Activated CD4-positive, alpha-beta T cell treated with anti-CD3 and anti-CD28 coated beads for 1 hour (primary cell): ENCODE data around the gene ERBB4.

Source experiments
- DNase-seq: peaks from one replicate; pipeline ENCODE4 v3.0.0-alpha.2; 2020

The ERBB4 gene

DNA sequence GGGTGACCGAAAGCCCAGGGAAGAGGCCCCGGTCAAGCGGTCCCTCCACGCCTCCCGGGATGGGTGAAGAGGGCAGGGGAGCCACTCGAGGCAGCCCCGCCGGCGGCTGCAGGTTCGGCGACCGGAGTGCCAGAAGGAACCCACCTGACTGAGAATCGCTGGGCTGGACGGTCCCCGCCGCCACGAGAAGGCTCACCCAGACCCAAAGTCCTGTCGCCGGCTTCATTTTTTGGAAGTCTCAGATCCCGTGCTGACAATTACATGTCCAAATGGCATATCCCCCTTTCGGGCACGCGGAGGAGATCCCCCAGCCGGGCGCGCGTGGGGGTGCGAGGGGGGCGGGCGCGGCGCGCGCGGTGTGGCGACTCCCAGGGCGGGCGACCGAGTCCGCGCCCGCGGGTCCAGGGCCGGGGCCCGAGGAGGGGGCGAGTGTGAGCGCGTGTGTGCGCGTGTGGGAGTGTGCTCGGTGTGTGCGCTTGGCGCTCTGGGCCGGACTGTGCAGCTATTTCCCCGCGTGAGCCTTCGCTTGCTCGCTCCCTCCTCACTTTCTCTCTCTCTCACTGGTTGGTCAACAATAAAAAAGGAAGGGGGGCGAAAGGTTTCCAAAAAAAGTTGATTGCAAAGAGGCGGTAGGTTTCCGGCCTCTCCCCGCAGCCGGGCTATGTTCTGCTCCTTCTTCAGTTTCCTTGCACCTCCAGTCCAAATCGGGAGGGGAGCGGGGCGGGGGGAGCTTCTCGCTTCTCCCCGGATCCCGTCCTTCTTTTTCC, at the start of gene ERBB4:
Gene ERBB4 (minus strand): TSS at position 498 of the 767 bp plus-strand sequence. CDS start 272 bp downstream, at position 226.
- no peak for DNase-seq

DNA sequence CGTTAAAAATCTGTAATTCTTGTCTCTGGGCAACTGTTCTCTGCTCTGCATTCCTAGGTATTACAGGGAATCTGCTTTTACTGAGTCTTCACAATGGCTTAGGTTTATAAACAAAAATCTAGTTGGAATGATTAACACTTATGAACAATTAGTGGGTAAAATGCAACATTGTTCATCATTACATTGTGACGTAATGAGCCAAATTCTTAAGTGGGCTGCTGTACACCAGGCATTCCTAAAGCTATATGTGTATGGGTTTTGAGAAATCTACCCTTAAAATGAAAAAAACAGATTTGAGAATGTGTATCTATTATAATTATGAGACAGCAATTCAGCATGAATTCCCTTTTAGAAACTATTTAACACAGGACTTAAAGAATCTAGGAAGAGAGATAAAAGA, 41.5 kb upstream of the ERBB4 start:
- no peak for DNase-seq

DNA sequence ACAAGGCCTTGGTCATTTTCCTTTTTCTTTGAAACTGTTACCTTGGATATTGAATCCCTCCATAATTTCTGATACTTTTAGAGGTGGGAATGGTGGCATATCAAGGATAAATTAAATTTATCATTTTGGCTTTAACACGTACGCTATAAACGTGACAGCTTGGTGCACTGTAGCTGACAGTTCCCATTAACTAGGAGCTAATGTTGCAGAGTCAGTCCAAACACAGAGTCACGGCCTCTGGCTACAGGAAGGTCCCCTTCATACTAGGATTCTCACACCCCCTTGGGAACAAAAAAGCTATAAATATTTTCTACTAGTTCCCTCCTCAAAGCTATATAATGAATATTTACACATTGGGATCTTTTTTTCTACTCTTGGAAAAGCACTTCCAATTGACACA, 17.7 kb upstream of the ERBB4 start:
- DNase-seq, result no peak

DNA sequence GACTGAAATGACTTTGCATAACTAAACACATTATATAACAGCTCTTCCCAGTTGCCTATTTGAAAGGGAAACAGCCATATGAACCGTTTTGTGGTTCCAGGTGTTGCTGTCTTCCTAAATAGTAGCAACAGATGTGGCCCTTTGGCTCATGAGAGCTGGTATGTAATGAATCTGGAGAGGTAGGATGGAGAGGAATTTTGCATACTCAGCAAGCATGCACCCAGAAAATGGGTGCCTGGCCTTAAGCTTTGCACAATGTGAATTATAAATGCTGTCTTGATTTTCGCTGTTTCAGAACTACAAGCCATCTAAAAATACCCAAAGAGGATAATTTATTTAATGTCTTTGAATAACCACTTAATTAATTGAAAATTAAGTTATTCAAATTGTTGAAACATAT, 15.6 kb upstream of the ERBB4 start:
- no peak for DNase-seq

DNA sequence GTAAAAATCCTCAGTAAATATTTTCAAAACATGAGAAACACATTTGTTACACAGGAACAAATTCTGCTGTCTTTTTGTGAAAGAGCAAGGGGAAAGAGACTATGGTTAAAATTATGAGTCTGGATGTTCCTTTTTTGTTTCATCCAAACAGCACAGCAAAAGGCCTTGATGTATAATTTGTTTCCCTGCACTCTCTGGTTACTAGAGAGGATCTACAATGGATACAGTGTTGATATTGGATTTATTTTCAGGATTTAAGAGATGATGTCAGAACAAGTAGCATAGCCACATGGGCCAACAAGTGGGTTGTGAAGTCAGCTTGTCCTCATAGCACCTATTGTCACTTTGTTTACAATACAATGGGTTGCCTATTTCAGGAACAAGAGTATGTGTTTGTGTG, 11.3 kb upstream of the ERBB4 start:
- DNase-seq, result no peak

DNA sequence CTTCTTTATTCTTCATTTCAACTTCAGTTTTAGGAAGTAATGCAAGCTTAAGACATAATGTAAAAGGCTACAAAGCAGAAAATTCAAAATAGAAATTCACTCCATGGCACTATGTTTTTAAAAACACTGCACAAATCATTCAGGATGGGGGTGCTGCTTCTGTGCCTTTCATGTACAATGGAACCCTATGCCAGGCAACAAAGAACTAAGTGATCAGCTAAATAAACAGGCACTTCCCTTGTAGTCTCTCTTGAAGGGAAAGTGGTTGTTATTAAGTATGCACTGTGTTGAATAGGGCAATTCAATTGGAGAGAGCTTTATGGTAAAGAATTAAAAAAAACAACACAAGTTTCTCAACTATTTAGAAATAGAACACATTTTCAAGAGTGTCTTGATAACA, 10.9 kb upstream of the ERBB4 start:
- DNase-seq, result no peak

DNA sequence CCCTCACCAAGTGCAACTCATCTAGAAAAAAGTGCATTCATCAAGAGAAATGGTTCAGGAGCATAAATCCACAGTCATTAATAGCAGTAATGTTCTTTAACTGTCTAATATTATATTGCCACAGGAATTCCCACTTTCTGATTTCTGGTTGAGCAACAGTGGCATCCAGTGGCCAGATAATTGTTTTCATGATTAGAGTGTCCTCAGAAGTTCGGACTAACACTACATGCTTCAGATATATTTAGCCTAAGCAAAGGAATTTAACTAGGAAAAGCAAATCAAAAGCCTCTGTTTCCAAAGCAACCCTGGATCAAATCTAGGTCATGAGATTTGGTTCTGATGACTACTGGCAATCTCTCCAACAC, 9.8 kb upstream of the ERBB4 start:
- no peak for DNase-seq

DNA sequence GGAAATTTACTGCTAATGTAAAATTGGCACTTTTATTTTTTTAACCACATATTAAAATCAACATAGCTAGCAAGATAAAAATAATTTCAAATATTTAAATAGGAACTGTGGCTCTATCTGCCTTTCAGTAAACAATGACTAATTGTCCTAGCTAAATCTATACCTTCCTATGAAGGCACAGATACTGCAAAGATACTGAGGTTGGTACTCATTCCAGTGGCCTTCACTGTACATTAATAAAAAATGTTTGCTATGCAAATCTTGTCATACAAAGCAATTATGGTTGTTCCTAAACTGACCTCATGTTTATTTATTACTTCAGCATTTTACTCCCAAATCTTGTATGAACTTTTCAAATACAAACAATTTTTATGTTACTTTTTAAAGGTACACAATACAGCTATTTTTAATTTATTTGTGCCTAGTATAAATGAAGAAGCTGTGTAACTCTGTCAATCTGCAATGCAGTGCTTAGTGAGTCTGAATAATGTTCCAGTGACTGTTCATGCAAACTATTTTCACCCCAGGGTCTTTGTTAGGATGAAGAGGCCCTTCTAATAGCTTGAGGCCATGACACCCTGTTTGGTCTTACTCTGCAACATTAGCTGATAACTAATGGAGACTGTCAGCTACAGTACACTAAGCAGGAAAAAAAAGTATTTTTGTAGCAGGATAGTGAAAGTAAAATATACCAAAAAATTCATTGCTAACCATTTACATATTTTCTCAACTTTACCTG, 9.3 kb upstream of the ERBB4 start:
- no peak for DNase-seq

DNA sequence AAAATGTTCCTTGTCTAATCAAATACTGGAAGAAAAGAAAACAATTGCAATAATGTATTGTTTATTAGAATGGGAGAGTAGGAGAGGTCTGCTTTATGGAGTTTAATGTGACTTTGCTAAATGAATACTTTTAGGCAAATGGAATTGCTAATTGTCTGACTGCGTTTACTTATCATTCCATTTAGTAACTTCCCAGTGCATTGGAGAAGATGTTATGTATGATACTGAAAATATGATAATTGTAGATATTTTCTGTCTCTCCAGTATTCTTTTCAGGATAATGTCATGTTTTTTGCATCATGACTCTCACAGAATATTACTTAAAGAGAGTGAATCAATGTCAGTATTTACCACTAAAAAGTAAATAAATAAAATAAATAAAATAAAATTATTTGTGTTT, 8.1 kb upstream of the ERBB4 start:
- no peak for DNase-seq

DNA sequence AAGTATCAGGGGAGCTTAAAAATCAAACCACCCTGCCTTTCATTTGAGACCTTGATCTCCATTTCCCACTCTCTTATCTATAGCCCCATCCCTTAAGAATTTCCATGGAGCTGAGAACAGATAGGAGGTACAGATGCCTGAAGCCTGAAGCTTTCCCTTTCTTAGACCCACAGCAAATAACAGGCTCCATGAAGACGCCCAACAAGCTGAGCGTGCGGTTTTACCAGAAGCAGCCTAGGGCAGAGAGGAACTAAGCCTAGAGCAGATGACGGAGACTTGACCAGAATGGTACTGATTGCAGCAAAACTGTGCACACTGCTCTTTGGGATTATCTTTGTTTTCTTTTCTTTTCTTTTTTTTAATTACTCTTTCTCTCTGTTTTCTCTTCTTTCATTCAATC, 1.7 kb upstream of the ERBB4 start:
- DNase-seq, result no peak

DNA sequence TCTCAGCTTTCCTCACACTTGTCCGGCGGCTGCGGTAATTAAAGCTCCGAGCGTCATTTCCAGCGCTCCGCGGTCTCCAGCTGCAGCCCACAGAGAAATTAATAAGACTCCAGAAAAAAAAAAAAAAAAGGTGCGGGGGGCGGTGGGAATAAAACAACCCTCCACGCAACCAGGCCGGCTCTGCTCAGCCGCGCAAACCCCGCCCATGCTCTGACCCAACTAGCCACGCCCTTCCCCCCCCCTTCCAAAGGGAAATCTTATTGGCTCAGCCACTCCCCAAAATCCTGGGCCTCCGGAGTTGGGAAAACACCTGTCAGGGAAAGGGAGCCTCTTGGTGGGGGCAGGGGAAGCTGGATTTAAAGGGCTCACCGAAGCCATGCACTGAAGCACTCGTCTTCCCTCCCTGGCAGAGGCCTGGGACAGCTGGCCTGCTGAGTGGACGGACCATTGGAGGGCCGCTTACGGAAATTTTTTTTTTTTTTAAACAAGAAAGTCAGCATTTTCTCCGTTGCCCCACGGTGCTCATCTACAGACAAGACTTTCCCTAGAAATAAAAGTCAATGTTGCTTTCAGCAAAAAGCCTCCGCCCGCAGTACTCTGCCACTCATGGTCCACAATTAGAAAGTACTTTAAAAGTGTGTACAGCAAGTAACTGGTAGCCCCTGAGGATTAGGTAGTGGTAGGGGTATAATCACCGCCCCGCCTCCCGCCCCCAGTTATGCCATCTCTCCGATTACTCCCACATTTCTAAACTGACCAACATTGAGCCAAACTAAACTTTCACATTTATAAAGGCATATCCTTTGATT, 674 bp upstream of the ERBB4 start:
- DNase-seq, result no peak

DNA sequence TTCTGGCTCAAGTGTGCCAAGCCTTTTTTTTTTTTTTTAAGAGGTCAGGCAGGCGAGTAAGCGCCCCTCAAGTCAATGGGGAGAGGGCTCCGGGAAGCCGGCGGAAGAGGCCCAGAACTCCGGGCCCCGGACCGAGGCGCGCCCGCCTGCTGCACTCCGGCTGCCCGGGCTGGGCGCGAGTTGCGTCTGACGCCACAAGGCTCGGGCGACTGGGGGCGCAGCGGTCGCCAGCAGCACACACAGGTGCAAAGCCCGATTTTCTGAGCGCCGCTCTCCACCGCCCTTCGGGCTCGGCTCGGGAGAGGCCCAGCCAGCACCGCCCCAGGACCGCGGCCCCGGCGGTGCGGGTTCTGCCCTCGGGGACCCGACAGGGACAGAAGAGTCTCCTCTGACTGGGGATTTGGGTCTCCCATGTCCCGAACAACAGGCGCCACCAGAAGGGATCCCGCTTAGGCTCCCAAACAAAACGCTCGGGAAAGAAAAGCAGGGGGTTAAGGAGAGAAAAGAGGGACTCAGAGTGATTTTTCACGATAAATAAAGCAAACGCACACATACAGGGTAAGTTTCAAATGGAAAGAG, 787 bp downstream of the ERBB4 start:
- no peak for DNase-seq

DNA sequence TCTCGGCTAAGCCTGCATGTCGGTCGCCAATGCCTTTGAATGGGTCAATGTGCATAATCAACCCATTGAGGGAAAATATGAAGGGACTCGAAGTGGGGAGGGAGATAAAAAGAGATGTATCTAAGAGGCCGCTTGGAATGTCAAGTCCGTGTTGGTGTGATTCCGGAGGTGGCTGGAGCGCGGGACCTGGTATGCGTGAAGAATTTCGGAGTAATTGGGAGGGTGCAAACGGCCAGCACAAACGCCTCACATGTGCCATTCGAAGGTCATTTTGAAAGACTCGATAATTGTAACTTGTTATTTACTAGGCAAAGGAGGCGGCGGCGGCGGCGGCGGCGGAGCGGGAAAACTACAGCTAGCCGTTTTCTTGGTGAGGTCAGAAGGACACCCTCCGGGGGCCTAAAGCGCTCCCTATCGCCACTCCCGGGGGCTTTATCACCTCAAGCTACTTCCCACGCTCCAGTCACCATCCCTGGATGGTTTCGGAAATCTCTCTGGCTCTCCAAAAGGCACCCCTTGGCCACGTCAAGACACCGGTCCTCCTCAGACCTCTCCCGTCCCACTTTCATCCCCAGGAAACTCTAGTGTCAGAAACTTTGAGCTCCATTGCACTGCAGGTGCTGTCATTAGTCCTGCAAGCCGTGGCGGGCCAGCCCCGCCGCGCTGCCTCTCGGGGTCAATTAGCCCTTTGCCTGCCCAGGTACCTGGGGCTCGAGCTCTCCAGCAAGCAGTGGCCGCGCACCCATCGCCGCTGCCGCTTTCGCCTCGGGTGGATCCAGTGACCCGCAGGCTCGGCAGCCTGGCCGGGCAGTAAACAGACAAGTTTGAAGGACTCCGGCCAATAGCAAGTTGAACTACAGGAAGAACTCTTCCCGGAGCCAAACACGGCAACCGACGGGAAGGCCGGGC, 1.5 kb downstream of the ERBB4 start:
- no peak for DNase-seq

DNA sequence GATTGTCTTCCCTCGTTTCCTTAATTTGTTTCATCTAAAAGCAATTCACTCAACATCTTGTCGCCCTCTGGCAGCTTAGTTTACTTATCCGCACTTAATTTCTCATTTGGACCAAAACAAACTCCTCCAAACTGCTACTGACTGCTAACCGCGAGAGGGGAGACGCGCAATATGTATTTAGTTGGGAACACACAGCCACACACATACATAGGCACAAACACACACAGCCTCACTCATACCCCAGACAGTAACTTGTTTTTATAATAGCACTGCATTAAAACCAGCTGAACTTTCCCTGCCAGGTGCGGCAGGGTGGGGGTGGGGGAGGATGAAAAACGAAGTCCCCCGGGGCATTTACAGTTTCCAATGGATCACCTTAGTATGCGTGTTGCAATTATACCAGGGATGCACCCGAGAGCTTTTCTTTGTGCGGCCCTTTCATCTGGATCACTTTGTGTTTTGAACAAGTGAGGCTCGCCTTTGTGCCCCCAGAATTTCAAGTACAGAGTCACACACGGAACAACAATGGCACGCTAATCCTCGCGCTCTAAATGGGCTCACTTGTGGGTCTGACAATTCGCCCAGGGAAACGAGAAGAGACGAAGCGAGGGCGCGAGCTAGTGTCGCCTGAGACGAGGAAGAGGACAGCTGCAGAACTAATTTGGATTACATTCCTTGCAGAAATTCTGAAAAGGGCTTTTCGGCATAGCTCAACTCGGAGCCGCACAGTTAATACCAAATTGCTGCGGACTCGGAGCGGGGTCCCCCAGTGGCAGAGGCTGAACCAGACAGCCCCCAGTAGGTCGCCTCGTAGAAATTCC, 2.4 kb downstream of the ERBB4 start:
- DNase-seq, result no peak

DNA sequence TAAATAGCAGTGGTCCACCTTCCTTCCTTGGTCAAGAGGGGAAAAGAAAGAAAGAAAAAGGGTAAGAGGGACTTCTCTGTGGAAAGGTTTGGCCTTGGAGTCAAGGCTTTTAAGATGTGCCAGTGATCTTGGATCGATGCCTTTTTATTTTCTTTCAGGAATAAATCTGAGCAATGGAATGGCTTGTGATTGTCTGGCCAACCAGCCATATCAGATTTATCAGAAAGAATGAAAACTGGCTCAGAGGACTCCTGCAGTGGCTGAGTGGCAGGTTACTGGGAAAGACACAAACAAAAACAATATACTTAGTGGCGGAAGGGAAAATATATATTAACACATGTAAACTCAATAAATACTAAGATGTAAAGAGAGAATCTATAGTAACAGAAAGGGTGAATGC, 4.3 kb downstream of the ERBB4 start:
- no peak for DNase-seq

DNA sequence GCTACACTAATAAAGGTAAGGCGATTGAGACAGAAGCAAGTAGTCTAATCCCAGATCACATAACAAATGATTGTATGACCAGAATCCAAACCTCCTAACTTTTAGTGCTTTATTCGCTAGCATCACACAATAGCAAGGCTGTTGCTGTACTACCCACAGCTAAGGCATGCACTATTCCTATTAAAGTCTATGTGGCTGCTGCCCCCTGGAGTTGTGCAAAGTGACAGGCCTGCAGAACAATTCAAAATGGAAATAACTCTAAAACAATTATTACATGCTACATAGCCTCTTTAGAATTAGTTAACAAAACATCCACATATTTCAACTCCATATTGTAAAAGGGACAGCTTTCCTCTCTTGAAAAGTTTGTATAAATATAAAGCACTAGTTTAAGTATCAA, 6.0 kb downstream of the ERBB4 start:
- DNase-seq, result no peak

DNA sequence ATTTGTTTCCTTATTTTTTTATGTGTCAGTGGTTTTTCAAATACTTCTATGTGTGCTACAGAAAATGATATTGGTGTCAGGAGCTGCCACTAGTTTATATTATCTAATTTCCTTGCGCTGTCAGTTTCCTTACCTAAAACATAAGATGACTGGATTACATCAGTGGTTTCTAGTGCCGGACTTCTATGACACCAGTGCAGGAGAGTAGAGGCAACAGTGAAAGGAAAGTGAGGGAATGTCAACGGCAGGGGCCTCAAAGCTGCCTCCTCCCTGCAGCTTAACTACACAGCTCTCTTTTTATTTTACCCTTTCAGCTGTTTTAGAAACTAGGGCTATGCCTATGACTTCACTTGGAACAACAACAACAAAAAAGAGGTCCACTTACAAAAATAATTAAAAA, 6.5 kb downstream of the ERBB4 start:
- DNase-seq, result no peak

DNA sequence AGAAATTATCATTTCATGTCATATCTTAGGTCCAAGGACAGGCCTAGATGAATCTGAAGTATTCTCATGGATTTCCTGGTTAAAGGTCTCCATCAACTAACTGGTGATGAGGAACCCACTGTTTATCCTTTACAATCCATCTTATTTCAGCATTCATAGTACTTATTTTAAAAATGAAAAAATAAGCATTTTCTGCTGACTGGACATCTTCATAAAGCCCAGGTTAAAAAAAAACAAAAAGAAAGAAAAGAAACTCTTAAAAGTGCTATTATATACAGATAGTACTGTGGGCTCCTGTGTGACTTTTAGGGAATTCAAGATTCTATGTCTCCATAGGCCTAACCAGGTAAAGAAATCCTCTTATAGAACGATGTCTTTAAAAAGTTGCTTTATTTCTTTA, 7.1 kb downstream of the ERBB4 start:
- DNase-seq, result no peak

DNA sequence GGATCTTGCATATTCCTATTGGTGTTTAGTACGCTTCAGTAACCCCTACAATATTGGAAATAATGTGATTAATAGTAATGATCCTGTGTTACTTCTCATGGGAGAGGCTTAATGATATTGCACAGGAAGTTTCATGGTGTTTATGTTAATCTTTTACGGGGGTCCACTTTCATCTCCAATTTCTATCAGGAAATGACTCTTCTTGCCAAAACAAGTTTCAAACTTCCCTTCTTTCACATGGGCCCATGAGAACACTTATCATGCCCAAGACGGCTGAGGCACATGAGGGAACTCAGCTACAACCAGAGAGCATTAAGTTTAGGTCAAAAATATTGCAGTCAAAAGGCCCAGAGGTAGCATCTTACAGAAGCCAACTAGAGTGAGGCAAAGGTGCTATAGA, 7.6 kb downstream of the ERBB4 start:
- no peak for DNase-seq

DNA sequence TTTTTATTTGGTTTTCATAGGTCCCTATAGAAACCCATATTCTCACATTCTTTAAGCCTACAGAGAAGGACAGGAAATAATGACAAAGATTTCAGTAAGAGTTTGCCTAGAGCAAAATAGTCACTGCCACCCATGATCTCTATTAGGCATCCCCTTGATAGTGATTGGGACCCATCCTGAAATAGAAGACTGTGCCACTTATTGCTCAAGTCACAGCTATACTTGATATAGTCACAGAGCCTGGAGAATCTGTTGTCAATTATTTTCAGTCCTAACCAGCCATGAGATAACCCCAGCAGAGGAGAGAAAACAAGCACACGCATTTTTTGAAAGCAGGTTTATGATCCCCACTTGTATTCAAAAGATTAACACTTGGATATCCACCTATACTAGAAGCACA, 8.2 kb downstream of the ERBB4 start:
- no peak for DNase-seq

DNA sequence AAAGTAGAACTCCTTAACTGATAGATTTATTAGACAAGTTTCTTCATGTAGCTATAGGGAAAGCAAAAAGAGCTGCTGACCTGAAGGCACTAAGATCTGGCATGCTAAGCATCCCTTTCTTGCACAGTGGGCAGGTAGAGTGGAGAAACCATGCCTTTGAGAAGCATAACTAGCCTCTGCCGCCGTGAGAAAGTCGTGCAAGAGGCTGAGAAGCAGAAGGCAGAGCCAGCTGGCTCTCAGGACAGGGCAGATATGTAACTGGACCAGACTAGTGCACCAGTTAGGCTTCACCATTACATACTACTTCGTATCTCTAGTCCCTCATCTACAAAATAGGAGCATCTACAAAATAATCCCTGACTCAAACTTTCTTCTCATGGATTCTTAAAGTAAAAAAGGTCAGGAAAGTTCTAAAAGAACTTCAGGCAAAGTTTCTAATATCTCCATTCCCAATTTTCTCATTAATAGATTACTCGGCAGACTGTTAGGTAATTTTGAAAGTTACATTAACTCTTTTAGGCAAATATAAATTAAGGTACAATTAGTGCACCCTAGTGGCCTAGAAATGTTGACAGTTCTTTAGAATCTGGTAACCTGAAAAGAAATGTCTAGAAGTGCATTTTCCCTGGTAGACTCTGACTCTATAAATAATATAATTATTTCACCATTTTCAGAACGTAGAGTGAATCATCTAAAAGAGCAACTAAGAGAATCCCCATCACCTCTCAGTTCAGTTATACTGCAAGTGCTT, 10.3 kb downstream of the ERBB4 start:
- DNase-seq, result no peak
